DMS114 treated with DMSO at 0.1 percent for 48 hours (cell line): ENCODE measurements around the gene VPS37D.
"Not testable (repeated sequence)": the region's sequence is repeated elsewhere in the genome, so short reads cannot be mapped to it uniquely, and the experiment has no call there.

ENCODE experiments used
- DNase-seq: peaks from one replicate; lab custom pipeline; 2025; ENCODE audit not compliant: unreplicated experiment; lab: John Stamatoyannopoulos, UW

VPS37D gene

DNA sequence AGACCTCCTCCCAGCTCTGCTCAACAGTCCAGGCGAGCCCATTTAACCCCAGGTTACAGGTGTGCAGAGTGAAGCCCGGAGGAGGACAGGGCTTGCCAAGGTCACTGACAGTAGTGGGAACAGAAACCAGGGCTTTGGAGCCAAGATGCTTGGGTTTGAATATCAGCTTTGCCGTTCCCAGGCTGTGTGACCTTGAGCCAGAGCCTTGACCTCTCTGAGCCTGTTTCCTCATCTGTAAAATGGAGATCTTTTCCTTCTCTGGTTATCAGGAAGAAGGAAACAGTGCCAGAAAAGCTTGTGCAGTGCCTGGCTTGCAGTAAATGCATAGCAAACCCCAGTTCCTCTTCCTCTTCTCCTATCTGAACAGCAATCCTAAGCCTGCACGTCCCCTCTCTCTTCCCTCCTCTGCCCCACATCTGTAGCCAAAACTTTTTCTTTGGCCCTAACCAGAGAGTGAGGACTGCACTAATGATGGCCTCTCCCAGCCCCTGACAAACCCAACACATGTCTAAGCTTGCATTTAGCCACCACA, 21.9 kb upstream of the VPS37D start:
- no peak for DNase-seq

DNA sequence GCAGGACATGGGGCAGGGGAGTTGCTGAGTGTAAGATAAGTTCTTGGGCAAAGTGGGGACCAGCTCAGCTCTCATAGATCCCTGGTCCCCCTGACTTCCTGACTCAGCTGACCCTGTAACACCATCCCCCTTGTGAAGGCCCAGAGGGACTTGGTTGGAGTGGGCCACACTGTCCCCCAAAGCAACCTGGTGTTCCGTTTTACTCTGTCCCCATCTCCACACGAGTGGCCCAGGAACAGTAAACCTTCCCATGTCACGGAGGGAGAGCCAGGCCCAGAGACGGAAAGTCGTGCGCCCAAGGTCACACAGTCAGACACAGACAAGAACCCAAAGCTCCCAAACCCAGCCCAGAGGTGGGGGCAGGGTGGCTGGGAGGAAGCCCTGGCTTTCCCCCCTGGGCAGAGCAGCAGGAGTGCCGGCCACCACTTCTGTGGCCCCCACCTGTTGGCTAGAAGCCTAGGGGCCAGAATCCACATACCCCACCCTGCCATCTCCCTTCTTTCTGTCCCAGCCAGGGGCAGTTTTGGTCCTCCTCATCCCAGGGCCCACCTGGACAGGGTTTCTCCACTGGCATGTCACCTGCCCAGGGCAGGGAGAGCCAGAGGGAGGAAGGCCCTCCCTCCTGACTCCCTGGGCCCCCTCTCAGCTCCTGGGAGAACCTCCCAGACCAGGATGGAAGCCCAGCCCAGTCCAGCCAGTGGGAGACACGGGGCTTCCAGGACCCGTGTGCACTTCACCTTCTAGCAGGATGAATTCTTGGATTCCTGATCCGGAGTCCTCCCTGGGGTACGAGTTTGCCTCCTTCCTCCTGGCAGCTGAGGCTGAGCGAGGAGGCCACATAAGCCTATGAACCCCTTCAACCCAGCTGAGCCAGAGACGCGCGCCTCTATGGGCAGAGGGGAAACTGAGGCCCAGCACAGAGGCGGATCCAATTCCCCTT, 20.6 kb upstream of the VPS37D start:
- DNase-seq: no peak

DNA sequence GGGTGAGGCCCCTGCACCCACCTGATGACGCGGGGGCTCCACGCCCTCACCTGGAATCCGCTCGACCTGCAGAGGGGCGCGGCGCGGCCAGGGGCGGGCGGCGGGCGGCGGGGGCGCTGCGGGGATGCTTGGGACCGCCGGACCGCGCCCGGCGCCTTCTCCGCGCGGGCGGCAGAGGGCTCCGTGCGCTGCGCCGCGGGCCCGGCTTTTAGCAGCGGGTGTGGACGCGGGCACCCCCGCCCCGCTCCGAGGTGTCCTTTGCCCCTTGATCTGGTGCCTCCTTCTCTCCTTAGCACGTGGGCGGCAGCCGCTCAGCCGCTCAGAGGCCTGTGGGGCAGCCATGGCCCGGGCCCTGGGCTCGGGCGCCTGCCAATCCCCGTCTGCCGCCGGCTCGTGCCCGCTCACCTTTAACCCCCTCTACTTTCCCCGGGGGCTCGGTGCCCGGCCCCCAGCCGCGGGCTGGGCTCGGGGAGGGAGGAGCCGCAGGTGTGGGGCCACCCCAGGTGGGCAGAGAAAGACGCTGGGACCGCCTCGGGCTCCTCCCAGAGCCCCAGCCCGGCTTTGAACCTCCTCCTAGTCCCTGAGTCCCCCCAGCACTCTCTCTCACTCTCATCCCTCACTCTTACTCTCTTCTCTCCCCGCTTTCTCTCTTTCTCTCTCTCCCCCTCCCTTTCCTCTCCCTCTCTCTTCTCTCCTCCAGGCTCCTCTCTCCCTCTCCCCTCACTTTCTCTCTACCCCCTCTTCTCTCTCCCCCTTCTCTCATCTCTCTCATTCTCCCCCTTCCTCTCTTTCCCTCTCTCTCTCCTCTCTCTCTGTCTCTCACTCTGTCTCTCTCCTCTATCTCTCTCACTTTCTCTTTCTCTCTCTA, 19.7 kb upstream of the VPS37D start:
- no peak for DNase-seq

DNA sequence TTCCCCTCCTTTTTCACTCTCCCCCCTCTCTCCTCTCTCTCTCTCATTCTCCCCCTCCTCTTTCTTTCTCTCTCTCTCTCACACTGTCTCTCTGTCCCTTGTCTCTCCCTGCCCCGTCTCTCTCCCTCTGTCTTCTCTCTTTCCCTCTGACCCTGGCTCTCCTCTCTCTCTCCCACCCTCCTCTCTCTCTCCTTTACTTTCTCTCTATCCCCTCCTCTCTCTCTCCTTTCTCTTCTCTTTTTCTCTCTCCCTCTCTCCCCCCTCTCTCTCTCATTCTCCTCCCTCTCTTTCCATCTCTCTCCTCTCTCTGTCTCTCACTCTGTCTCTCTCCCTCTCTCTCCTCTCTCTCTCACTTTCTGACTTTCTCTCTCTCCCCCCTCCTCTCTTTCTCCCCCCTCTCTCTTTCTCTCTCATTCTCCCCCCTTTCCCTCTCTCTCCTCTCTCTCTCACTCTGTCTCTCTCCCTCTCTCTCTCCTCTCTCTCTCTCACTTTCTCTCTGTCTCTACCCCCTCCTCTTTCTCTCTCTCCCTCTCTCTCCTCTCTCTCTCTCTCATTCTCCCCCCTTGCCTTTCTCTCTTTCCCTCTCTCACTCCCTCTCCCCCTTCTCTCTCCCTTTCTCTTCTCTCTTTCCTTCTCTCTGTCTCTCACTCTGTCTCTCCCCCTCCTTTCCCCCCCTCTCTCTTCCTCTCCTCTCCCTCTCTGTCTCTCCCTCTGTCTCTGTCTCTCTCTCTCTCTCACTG, 18.9 kb upstream of the VPS37D start:
- DNase-seq: no peak

DNA sequence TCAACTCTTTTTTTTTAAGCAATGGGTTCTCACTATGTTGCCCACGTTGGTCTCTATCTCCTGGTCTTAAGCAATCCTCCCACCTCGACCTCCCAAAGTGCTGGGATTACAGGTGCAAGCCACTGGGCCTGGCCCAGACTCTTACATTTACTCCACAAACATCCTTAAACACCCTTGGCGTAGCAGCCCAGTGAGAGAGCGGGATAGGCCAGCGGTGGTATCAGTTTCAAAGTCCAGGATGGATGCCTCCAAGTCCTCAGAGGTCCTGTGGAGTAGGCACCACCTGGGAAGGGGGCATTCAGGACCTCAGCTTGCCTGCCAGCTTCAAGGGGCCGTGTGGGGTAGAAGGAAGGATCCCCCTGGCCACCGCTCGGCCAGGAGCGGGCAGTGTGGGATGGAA, 18.1 kb upstream of the VPS37D start:
- no peak for DNase-seq

DNA sequence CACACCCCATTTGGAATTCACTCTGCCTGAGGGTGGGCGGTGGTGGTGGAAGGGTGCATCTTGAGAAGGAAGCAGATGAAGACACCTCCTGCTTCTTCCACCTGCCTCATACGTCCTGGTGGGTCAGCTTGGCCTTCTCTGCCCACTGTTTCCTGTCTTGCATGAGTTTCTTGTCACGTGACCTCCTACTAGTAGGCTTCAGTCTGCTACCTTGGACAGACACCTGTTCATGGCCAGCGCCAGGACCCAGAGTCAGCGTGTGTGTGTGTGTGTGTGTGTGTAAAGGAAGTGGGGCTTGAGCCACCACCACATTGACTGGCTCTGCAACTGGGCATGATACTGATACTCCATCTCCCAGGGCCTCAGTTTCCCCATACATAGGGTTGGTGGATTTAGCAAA, 17.1 kb upstream of the VPS37D start:
- DNase-seq: no peak

DNA sequence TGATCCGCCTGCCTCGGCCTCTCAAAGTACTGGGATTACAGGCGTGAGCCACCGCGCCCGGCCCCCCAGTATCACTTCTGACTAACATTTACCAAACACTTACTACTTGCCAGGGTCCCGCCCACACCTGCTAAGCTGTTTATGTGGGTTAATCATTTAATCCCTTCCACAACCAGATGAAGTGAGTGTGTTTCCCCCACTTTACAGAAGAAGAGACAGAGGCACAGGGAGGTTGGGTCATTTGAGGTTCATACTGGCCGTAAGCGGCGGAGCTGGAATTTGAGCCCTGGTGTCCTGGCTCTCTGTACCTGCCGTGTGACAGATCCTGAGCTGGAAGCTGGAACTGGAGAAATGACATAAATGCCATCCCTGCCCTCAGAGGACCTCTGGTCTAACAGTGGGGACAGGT, 15.1 kb upstream of the VPS37D start:
- no peak for DNase-seq

DNA sequence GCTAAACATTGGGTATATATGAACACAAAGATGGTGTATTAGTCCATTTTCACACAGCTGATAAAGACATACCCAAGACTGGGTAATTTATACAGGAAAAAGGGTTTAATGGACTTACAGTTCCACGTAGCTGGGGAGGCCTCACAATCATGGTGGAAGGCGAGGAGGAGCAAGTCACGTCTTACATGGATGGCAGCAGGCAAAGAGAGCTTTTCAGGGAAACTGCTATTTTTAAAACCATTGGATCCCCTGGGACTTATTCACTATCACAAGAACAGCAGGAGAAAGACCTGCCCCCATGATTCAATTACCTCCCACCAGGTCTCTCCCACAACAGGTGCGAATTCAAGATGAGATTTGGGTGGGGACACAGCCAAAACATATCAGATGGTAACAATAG, 12.3 kb upstream of the VPS37D start:
- DNase-seq: not testable (repeated sequence)

DNA sequence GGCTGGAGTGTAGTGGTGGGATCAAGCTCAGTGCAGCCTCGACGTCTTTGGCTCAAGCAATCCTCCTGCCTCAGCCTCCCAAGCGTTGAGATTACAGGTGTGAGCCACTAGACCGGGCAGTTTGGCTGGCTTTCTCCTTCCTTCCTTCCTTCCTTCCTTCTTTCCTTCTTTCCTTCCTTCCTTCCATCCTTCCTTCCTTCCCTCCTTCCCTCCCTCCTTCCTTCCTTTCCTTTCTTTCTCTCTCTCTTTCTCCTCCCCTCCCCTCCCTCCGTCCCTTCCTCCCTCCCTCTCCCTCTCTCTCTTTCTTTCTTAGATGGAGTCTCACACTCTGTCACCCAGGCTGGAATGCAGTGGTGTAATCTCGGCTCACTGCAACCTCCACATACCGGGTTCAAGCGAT, 7.6 kb upstream of the VPS37D start:
- no peak for DNase-seq

DNA sequence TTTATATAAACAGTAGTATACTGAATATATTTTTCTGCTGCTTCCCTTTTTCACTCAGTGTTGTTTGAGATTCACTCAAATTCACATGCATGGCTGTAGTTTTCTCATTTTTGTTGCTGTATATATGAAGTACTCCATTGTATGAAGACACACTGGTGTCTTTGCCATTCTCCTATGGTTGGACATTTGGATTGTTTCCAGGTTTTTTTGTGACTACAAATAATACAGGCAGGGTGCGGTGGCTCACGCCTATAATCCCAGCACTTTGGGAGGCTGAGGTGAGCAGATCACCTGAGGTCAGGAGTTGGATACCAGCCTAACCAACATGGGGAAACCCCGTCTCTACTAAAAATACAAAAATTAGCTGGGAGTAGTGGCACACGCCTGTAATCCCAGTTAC, 7.0 kb upstream of the VPS37D start:
- DNase-seq: not testable (repeated sequence)

DNA sequence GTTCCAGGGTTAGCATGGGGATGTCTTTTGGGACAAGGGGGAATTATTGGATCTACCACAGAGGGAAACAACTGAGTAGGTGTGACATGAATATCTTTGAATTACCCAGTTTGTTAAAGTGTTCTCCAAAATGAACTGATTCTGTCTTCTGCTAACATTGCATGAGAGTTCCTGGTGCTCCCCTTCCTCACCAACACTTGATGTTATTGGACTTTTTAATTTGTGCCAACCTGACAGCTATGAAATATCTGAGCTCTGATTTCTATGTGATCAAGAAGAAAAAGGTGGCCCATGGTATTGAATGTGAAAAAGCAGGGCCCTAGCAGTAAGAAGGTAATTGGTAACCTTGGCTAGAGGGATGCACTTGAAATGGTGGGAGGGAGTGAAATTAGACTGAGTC, 4.6 kb upstream of the VPS37D start:
- no peak for DNase-seq

DNA sequence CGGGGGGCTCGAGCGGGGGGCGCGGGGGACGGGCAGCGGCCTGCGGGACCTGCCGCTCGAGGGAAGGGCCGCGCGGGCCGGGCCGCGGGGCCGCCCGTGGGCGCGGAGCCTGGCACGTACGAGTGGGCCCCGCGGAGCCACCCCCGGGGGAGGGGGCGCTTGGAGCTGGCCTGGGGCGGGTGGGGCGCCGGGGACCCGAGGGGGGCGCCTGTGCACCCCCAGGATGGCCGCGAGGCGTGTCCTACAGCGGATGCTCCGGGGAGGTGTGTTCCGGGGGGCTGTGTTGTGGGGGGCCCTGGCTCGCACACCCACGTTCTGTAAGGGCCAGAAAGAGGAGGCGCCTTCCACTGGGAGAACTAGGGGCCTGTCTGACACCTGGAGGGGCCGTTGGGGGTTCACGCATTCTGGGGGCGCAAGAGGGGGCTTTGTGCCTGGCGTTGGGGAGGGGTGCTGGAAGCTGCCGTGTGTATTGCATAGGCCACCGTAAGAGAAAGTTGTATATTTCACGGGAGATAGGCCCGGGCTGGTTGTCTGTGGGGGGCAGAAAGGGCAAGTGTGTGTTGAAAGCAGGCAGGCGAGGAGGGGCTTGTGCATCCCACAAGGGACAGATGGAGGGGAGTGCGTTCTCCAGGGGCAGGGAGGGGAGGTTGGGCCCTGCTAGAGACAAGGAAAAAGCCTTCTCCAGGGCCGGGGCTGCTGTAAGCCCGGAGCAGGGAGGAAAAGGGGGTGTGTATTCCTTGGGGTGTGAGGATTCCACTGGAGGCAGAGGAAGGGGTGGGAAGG, 663 bp downstream of the VPS37D start:
- DNase-seq: no peak

DNA sequence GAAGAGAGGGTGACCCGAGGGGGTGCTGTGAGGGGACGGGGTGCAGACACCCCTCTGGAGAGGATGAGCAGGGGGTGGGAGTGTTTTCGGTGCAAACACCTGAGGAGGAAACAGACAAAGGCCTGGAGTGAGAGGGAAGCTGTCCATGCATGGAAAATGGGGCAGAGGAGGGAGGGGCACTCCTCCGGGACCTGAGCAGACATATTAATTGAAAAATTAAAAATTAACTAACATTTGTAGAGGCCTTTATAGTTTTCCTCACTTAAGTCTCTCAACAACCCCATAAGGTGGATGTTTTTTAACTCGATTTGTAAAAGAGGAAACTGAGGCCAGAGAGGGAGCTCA, 1.2 kb downstream of the VPS37D start:
- DNase-seq: no peak

DNA sequence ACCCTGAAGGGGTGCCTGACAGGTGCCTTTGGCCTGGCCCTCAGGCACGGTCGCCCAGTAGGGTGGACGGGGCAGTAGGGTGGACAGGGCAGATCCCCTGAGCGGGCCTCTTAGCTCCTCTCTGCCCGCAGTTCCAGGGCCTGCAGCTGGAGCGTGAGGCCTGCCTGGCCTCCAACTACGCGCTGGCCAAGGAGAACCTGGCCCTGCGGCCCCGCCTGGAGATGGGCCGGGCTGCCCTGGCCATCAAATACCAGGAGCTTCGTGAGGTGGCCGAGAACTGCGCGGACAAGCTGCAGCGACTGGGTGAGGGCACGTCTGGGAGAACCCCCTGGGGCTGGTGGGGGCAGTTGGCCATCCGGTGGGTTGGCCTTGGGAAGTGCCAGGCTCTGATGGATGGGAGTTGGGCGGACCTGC, 1.7 kb downstream of the VPS37D start:
- no peak for DNase-seq

DNA sequence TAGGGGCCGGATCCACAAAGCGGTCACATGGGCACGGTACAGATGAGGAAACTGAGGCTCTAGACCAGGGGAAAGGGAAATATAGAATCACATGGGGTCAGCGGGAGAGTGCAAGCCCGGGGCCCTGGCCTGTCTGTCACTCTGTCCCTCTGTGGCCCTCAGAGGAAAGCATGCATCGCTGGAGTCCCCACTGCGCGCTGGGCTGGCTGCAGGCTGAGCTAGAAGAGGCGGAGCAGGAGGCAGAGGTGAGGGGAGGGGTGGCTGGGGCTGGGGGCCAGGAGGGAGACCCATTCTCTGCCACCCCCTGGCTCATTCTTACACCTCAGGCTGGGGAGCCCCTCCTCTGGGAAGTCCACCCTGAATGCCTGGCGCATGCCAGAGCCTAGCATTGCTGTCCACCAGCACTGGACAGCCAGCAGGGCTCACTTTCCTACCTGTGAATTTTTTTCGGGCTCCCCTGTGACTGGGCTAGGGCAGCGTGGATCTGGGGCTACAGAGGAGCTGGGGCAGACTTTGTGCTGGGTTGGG, 2.3 kb downstream of the VPS37D start:
- no peak for DNase-seq

DNA sequence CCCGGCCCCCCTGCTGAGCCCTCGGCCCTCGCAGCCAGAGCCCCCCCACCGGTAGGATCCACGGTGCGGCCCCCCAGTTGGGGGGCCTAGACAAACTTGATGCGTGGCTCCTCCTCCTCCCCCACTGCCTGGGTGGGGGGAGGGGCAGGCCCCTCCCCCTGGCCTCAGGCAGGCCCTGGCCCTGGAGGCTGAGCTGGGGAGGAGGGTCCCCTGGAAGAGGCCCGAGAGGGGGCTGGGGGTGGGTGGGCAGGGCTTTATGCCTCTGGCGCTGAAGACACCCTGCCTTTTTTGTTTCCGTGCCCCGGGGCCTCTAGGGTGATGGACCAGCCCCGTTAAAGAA, 3.7 kb downstream of the VPS37D start:
- DNase-seq: no peak

DNA sequence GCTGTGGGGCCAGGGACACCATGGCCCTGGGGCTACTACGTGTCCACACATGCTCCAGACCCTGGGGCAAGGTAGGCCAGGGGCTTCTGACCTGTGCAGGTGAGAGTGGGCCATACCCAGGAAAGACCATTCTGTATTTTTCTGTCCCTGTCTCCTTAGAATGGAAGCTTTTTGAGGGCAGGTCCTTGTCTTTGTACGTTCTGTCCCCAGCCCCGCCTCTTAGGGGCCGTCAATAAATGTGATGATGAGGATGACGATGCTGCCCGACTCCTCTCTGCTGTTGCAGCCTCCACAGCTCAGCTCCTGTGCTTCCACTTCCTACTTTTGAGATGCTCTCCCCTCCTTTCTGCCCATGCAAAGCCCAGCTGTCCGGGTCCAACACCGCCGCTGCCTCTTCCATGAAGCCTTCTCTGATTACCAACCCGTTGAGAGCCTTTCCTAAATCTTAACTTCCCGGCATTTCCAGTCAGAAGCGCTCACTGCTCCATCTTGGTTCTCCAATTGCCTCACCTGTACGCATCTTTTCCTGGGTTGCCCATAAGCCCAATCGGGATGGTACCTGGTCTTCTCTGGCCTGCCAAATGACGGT, 4.3 kb downstream of the VPS37D start:
- DNase-seq: no peak

DNA sequence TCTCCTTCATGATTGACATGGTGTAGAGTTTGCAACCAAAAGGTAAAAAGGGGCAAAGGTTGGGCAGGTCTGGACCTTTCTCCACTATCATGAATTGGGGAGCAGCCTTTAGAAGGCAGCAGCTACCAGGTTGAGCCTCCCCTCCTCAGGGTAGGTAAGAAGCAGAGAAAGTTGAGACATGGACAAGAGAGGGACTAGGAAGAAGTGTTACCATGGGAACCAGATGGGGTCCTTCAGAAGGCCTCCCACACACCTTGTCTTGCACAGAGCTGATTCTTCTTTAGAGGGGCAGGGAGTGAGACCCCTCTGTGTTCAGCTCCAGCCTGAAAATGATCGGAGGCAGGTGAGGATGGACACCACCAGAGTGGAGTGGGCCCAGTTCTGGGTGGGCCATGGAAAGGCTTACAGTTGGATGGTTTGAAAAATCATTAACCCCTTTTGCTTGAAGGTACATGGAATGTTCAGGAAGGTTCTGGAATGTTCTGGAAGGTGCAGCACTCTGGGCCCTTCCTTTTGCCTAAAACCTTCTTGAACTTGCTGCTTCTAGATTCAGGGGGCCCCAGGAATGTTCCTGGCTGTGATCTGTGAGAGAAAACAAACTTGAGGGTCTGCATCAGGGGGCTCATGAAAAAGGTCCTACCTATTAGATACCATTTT, 7.0 kb downstream of the VPS37D start:
- DNase-seq: no peak

DNA sequence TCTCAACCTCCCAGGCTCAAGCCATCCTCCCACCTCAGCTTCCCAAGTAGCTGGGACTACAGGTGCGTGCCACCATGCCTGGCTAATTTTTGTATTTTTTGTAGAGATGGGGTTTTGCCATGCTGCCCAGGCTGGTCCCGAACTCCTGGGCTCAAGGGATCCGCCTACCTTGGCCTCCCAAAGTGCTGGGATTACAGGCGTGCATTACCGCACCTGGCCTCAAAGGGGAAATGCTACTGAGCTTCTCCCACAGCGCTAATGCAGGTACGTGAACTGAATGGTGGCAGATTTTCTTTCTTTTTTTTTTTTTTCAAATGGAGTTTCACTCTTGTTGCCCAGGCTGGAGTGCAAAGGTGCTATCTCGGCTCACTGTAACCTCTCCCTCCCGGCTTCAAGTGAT, 8.4 kb downstream of the VPS37D start:
- not testable (repeated sequence) for DNase-seq
